GM12878 (cell line): Measurements from ENCODE around the gene TRABD2B.

ENCODE experiments used
- BRCA1 ChIP-seq: IDR thresholded peaks from 2 replicates; pipeline ENCODE4 v1.6.1; 2011; ENCODE audit warnings: low read depth, low read length, improper control_type of control experiment
- CHD4 ChIP-seq: fragments of 200-600 bp; sonication (generic); IDR thresholded peaks from 2 replicates; pipeline ENCODE4 v1.6.1; 2016; ENCODE audit warnings: mild to moderate bottlenecking
- EP300 ChIP-seq, 2 experiments: fragments of 150-350 bp in 1 of 2; IDR thresholded peaks; 2 replicates each; pipeline ENCODE4 v1.6.1; 2011 to 2012; ENCODE audit warnings: low read depth in 2 of 2, low read length in 2 of 2, borderline replicate concordance in 1 of 2, improper control_type of control experiment in 1 of 2, inconsistent platforms in 1 of 2; ENCODE audit not compliant: control insufficient read depth in 1 of 2
- GATAD2B ChIP-seq: fragments of 450-650 bp; conservative IDR thresholded peaks from 2 replicates; pipeline ENCODE4 v1.6.1; 2017; ENCODE audit warnings: low read depth, mild to moderate bottlenecking, moderate library complexity
- NFYB ChIP-seq: IDR thresholded peaks from 2 replicates; pipeline ENCODE4 v1.6.1; 2011; ENCODE audit warnings: low read depth, mild to moderate bottlenecking, low read length, improper control_type of control experiment, moderate library complexity; ENCODE audit not compliant: insufficient read depth
- RAD21 ChIP-seq: IDR thresholded peaks from 2 replicates; pipeline ENCODE4 v1.6.1; 2011; ENCODE audit warnings: mild to moderate bottlenecking, low read depth, low read length, moderate library complexity; ENCODE audit not compliant: insufficient read depth
- RFX5 ChIP-seq: IDR thresholded peaks from 2 replicates; pipeline ENCODE4 v1.6.1; 2011; ENCODE audit warnings: low read depth, low read length, improper control_type of control experiment
- SRF ChIP-seq, 2 experiments: IDR thresholded peaks; 2 replicates each; pipeline ENCODE4 v1.6.1; 2011; ENCODE audit warnings: low read depth in 2 of 2, low read length in 2 of 2, mild to moderate bottlenecking in 1 of 2, moderate library complexity in 1 of 2
- TF ChIP-seq, protein P1 (sequence below), 3 experiments: IDR thresholded peaks in 2 of 3; conservative IDR thresholded peaks in 1 of 3; 2 replicates each; pipeline ENCODE4 v1.5.1; 2011; ENCODE audit warnings: low read depth in 3 of 3, low read length in 3 of 3, mild to moderate bottlenecking in 3 of 3, control low read depth in 2 of 3, moderate library complexity in 2 of 3, inconsistent platforms in 1 of 3, mixed read lengths in 1 of 3; ENCODE audit not compliant: control insufficient read depth in 2 of 3, insufficient read depth in 1 of 3; ENCODE audit errors: extremely low read depth in 1 of 3
- TF ChIP-seq, protein P2 (sequence below): fragments of 450-650 bp; IDR thresholded peaks from 2 replicates; pipeline ENCODE4 v1.6.1; 2017; ENCODE audit warnings: mild to moderate bottlenecking

DNA sequence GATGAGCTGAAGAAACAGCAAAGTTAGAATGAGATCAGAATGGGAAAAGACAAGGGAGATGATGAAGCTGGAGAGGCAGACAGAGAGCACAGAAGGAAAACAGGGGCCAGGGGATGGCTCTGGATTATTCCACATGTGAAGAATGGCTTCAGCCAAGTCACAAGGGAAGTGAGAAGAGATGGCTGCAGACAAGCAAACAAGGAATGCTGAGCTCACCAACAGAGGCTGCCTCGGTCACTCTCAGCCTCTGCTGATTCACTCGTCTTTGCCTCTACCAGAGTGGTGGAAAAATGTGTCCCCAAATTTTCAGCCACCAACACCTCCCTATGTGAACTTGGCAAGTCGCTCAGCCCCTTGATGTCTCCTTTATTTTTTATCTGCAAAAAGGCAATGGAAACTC lies 46.7 kb downstream of the TRABD2B start:
- no peak for TF ChIP-seq RFX5
- TF ChIP-seq SRF (IDR thresholded peaks at IDR 0.05; ENCODE audit: low read depth in 2 of 2, low read length in 2 of 2), result no peak
- TF ChIP-seq, protein P1, sequence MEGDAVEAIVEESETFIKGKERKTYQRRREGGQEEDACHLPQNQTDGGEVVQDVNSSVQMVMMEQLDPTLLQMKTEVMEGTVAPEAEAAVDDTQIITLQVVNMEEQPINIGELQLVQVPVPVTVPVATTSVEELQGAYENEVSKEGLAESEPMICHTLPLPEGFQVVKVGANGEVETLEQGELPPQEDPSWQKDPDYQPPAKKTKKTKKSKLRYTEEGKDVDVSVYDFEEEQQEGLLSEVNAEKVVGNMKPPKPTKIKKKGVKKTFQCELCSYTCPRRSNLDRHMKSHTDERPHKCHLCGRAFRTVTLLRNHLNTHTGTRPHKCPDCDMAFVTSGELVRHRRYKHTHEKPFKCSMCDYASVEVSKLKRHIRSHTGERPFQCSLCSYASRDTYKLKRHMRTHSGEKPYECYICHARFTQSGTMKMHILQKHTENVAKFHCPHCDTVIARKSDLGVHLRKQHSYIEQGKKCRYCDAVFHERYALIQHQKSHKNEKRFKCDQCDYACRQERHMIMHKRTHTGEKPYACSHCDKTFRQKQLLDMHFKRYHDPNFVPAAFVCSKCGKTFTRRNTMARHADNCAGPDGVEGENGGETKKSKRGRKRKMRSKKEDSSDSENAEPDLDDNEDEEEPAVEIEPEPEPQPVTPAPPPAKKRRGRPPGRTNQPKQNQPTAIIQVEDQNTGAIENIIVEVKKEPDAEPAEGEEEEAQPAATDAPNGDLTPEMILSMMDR (IDR thresholded peaks at IDR 0.05 in 2 of 3, conservative IDR thresholded peaks at IDR 0.05 in 1 of 3; ENCODE audit: control insufficient read depth in 2 of 3, extremely low read depth in 1 of 3, insufficient read depth in 1 of 3, low read depth in 3 of 3, low read length in 3 of 3), result no peak
- no peak for TF ChIP-seq BRCA1
- no peak for TF ChIP-seq EP300 (IDR thresholded peaks at IDR 0.05; ENCODE audit: borderline replicate concordance in 1 of 2, control insufficient read depth in 1 of 2, low read depth in 2 of 2, low read length in 2 of 2)
- no peak for TF ChIP-seq GATAD2B
- no peak for TF ChIP-seq CHD4
- TF ChIP-seq NFYB, result no peak
- TF ChIP-seq, protein P2, sequence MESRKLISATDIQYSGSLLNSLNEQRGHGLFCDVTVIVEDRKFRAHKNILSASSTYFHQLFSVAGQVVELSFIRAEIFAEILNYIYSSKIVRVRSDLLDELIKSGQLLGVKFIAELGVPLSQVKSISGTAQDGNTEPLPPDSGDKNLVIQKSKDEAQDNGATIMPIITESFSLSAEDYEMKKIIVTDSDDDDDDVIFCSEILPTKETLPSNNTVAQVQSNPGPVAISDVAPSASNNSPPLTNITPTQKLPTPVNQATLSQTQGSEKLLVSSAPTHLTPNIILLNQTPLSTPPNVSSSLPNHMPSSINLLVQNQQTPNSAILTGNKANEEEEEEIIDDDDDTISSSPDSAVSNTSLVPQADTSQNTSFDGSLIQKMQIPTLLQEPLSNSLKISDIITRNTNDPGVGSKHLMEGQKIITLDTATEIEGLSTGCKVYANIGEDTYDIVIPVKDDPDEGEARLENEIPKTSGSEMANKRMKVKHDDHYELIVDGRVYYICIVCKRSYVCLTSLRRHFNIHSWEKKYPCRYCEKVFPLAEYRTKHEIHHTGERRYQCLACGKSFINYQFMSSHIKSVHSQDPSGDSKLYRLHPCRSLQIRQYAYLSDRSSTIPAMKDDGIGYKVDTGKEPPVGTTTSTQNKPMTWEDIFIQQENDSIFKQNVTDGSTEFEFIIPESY, result no peak
- TF ChIP-seq RAD21, result no peak
